ENCODE results near the gene FBXW11.

FBXW11 gene

DNA sequence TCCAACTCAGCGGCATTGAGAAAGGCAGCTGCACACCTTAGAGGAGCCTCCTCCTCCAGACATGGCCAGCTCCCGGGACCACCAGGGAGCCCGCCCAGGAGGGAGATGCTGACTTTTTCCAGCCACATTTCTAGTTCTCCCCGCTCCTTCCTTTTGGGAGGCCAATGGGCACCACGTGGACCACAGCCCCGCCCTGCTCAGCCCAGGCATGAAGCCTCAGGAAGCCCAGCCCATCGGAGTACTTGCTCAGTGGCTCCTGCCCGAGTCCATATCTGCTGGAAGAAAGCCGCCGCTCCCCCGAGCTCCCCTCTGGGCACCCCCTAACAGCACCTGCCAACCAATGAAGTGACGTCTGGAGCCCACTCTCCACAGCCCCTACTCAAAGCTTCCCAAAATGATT lies 168.4 kb downstream of the FBXW11 start:
- no peak for DNase-seq

DNA sequence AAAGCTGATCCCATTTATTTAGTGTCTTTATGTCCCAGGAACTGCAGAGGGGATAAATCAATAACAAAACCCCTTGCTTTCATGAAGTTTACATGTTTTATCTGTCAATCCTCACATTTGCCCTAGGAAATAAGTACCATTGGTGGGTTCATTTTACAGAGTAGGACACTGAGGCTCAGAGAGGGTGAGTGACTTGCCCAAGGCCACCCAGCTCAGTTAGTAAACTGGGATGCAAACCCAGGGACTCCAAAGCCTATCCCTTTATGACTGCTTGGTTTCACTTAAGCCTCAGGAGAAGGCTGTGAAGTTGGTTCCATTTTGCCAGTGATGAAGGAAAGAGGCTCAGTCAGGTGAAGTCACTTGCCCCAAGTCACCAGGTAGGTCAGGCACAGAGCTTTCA lies 168.9 kb downstream of the FBXW11 start:
- no peak for DNase-seq

DNA sequence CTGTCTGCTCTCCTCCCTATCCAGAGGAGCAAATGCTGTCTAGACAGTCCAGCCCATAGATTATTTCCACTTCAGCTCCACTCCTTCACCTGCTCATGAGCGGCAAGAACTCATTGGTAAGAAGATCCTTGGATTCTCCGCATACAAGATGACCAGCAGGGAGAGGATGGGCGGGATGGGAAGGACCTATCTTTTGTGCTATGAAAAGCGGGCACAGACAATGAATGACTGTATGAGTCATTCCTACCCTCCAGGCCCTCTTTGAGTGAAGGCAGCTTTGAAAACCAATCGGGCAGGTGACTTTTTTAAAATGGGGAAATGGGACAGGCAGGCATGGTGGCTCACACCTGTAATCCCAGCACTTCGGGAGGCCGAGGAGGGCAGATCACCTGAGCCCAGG lies 171.4 kb downstream of the FBXW11 start:
- DNase-seq, result no peak

DNA sequence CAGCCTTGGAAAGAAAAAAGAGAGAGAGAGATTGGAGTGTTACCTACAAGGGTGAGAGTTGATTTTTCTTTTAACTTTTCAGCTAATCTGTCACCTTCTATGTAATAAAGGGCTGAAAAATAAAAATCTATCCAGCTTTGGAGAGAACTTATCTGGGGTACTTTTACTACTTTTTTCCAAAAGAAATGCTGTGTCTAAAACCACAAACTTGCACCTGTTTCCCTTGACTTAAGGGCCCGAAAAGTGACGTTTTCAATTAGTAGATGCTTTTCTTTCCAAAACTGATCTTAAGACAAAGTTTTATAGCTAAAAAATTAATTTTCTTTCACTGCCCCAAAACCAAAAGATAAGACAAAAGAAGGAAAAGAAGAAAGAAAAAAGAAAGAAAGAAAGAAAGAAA lies 172.0 kb downstream of the FBXW11 start:
- DNase-seq, result no peak

DNA sequence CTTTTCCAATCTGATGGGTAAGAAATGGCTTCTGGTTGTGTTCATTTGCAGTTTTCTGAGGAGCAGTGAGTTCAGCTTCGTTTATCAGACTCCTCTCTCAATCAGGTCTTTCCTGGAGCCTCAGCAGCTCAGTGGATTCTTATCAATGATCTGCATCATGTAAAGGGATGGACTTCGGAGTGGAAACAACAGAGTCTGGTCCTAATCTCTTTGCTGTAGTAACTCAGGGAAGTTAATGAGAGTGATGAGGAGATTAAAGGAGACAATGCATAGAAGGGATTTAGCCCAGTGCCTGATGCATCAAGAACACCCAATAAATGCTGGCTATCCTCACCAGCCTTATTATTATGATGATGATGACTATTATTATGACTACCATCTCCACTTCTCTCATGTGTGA lies 173.7 kb downstream of the FBXW11 start:
- DNase-seq, result no peak

DNA sequence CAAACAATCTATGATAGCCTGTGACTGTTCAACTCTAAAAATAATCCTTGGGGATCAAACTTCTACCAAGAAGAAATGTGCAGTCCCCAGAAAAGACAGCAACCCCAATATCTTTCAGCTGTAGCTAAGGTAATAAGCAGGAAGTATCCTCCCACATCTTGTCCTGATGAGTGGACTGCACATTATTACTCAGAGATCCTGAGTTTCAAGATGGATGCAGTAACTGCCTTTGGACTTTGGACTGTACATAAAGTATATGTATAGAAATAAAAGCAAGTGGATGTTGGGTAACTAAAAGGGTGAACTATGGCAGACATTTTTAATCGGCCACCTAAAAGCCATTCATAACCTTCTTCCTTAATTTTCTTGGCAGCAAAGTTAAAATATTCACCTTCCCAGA lies 175.8 kb downstream of the FBXW11 start:
- no peak for DNase-seq

DNA sequence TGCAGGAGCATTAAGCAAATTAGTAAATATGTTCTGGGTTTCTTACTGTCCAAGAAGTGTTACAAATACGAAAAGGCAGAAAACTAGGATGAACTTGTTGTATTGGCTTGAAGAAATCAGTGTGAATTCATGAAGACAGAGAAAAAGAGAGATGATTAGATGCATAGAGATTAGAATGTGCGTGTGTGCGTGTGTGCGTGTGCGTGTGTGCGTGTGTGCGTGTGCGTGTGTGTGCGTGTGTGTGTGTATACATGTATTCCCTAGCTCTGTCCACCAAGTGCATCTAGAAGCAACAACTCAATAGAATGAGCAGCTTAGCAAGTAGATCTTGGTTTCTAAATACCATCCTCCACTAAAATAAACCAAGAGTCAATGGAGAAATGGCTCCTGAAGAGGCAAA lies 179.3 kb downstream of the FBXW11 start:
- no peak for DNase-seq

DNA sequence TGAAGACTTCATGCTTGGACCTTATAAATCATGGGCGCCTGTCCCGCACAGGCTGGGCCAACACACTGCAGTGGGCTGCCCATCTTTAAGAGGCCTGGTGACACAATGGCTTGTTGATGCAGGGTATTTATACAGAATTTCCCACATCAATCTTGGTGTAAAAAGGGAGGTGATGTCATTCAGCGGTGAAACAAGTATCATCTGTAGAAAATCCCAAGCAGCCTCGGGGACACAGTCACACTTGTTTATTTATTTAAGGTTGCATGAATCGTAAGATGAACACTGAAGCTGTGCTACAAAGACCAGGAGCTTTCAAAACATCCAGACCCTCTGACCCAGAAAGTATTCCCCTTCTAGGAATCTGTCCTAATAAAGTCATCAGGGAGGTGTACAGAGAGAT lies 180.3 kb downstream of the FBXW11 start:
- no peak for DNase-seq

DNA sequence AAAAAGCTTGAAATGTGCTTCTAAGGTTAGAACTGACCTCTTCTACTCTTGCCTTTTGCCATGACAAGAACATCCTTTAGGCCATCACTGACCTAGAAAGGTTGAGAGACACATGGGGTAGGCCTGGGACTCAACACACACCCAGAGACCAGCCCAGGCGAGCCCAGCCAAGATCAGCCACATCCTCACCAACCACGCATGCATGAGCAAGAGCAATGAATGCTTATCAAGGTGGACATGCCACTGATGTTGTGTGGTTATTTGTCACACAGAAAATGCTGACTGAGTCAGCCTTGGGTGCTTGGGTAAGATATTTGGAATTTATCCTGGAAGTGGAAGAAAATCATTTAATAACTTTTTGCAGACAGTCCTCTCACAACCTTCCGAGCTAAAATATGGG lies 181.4 kb downstream of the FBXW11 start:
- DNase-seq, result no peak

DNA sequence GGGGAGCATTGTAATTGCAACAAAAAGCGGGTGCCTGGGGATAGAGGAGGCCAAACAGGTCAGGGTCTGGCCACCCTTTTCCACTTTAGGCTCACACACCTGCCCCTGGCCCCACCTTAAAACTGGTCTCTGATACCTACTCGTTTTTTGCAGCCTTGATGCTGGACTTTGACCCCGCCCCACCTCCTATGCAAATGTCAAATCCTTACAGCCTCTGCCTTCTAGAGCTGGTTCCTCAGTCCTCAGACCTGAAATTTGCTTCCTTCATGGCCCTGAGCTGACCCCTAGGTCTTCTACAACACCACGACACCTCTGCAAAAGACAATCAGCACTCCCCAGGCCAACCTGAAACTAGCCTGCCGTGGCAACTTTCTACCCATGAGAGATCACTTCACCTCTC lies 183.2 kb downstream of the FBXW11 start:
- no peak for DNase-seq

DNA sequence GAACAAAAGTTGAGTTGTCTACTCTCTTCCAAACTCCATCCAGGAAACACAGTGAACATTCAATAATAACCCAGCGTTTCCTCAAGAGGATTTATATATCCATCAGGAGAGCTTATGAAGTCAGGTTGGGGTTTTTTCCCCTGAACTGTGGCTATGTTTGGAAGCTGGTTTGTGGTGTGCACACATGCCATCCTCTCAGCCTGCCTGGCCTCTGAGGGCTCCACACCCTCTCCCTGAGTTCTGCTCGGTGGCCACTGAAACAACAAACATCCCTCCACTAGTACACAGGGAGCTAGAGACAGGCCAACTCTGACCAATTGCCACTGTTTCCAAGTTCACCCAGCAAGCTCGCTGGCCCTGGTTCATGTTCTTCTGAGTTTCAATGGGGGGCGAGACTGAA lies 185.2 kb downstream of the FBXW11 start:
- no peak for DNase-seq

DNA sequence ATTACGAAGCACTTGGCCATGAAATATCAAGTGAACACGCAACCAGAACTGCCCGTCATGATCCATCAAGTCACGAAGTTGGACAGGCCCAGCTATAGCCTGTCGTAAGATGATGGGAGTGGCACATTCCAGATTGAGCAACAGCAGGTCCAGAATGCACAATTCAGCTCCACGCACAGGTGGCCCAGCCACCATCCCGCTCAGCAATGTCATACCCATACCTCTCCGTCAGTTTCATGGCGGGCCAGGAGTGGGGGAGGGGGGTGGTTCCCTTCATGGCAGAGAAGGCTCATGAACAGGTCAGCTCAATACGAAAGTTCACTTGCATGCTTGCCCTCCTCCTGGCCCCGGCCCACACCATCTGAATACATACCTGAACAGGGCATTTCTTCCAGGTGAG lies 185.9 kb downstream of the FBXW11 start:
- DNase-seq, result no peak

DNA sequence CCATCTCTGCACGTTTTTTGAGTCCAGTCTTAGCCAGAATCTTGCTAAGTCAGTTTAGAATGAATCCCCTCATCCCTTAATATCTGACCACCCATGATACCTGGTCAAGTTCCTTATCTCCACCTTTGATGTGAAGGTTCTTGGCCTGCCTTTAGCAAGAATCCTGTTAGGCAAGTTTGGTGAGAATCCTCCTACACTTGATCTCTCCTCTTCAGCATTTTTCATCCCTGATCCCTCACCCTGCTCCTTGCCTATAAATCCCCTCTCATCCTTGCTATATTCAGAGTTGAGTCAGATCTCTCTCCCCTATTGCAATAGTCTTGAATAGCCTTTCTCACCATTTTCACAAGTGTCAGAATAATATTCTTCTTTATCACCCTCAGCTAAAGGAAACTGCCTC lies 189.8 kb downstream of the FBXW11 start:
- no peak for DNase-seq

DNA sequence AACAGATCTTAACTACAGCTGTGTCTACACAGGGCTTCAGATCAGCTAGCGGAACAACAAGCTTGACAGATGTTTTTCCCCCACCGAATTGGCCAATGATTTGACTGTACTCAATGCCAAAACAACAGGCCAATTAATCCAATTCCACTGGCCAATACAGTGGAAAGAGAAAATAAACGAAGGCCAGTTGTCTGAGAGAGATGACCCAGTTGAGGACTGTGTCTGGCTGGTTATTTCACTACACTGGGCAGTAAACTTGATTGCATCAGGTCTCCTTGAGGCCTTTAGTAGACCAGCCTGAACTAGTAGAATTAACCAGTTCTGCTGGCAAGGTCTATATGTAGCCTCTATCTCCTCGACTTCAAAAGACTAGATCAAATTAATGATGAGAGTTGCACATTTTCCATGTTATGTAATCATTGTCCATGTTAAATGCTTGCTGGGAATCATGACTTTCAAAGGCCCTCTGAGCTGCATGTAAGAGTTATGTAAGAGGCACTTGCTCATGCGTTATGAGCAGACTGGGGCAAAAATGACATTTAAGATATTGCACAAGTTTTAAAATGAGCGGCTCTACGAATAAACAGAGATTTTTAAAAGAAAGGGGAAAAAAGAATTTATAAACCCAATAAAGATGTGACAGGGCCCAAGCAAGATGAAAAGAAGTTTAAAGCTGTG lies 192.5 kb downstream of the FBXW11 start:
- no peak for DNase-seq

DNA sequence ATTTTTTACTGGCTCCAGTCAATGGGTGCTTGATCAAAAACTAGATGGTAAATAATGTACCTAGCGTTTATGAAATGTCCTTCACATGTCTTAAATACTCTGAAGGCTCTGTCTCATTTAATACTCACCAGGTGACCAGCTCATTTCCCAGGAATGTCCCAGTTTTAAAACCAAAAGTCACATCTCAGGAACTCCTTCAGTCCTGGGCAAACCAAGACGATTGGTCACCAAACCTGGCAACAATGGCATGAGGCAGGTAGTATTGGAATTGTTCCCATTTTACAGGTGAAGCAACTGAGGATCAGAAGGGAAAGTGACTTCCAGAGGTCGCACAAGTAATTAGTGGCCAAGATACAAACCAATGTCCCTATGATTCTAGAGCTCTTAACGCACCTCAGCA lies 193.2 kb downstream of the FBXW11 start:
- no peak for DNase-seq
